ENCODE measurements around the gene DNAI2. TPM values are rescaled to one million over a fixed set of nuclear protein-coding genes. Genes with fewer than 3 reads are reported as not detected.
A peak's percentile ranks its signal among the peaks of the same experiment; 100 is the strongest.

DNAI2 gene
- total and polyA plus RNA-seq, 9 of the 15 experiments (the other 6 are each of a cell fraction or from before 2014, with no cell fraction given): not detected

GRCh38 chr17:74296548-74296936 is 22.5 kb downstream of the DNAI2 start (continued):
- TF ChIP-seq MYNN (IDR thresholded peaks at IDR 0.05) (peak; percentile 87), MYNN (CRISPR knock-in tag; IDR thresholded peaks at IDR 0.05) (no peak), MAX (CRISPR knock-in tag; IDR thresholded peaks at IDR 0.05) (peak; percentile 62), RBBP5 (IDR thresholded peaks at IDR 0.05; ENCODE audit: borderline replicate concordance, insufficient read depth, low read length, poor library complexity, severe bottlenecking) (peak; percentile 14), NBN (IDR thresholded peaks at IDR 0.05; ENCODE audit: low read depth) (peak; percentile 72; the same call in 1 of the 2 replicates), MTA3 (IDR thresholded peaks at IDR 0.05; ENCODE audit: borderline replicate concordance) (peak; percentile 65; the same call in 1 of the 2 replicates), ERF (CRISPR knock-in tag; IDR thresholded peaks at IDR 0.05) (no peak), CBFA2T2 (conservative IDR thresholded peaks at IDR 0.05) (peak; percentile 86), ZNF224 (CRISPR knock-in tag; IDR thresholded peaks at IDR 0.05) (no peak), GATAD2A (IDR thresholded peaks at IDR 0.05) (peak; percentile 84), SFPQ (IDR thresholded peaks at IDR 0.05; ENCODE audit: low read depth, low read length) (no peak), SMARCE1 (IDR thresholded peaks at IDR 0.05) (peak; percentile 85), ZNF197 (CRISPR knock-in tag; IDR thresholded peaks at IDR 0.05; ENCODE audit: low read depth) (0 out of 2 replicates have a peak, but pooled peaks have one; percentile 68), TAF1 (IDR thresholded peaks at IDR 0.05; ENCODE audit: control insufficient read depth, extremely low read depth, insufficient read depth, low read length, severe bottlenecking) (peak; percentile 18), SMARCA5 (IDR thresholded peaks at IDR 0.05) (no peak), TFAP4 (CRISPR knock-in tag; IDR thresholded peaks at IDR 0.05; ENCODE audit: borderline replicate concordance) (peak; percentile 55; the same call in 1 of the 2 replicates), E2F1 (CRISPR knock-in tag; IDR thresholded peaks at IDR 0.05) (no peak), E2F5 (CRISPR knock-in tag; IDR thresholded peaks at IDR 0.05) (no peak), DIDO1 (tag; IDR thresholded peaks at IDR 0.05; ENCODE audit: low read depth) (no peak), CBX8 (IDR thresholded peaks at IDR 0.05; ENCODE audit: borderline replicate concordance, extremely low read depth, low read depth, low read length, poor library complexity, severe bottlenecking) (no peak), SRF (CRISPR knock-in tag; IDR thresholded peaks at IDR 0.05) (peak in 1 of 2 experiments; percentile 35; a peak in 1 of 4 replicates), NR3C1 (CRISPR knock-in tag; IDR thresholded peaks at IDR 0.05) (no peak), ZNF232 (CRISPR knock-in tag; IDR thresholded peaks at IDR 0.05) (no peak), C11orf30 (IDR thresholded peaks at IDR 0.05; ENCODE audit: low read depth) (peak; percentile 44; the same call in 1 of the 2 replicates)

Measured in K562 (cell line).